HK-2 (cell line): ENCODE data around the gene KIAA1755.

Source experiments
- DNase-seq: peaks from one replicate; pipeline ENCODE4 v3.0.0-alpha.2; 2018; ENCODE audit not compliant: unreplicated experiment

The KIAA1755 gene, protein sequence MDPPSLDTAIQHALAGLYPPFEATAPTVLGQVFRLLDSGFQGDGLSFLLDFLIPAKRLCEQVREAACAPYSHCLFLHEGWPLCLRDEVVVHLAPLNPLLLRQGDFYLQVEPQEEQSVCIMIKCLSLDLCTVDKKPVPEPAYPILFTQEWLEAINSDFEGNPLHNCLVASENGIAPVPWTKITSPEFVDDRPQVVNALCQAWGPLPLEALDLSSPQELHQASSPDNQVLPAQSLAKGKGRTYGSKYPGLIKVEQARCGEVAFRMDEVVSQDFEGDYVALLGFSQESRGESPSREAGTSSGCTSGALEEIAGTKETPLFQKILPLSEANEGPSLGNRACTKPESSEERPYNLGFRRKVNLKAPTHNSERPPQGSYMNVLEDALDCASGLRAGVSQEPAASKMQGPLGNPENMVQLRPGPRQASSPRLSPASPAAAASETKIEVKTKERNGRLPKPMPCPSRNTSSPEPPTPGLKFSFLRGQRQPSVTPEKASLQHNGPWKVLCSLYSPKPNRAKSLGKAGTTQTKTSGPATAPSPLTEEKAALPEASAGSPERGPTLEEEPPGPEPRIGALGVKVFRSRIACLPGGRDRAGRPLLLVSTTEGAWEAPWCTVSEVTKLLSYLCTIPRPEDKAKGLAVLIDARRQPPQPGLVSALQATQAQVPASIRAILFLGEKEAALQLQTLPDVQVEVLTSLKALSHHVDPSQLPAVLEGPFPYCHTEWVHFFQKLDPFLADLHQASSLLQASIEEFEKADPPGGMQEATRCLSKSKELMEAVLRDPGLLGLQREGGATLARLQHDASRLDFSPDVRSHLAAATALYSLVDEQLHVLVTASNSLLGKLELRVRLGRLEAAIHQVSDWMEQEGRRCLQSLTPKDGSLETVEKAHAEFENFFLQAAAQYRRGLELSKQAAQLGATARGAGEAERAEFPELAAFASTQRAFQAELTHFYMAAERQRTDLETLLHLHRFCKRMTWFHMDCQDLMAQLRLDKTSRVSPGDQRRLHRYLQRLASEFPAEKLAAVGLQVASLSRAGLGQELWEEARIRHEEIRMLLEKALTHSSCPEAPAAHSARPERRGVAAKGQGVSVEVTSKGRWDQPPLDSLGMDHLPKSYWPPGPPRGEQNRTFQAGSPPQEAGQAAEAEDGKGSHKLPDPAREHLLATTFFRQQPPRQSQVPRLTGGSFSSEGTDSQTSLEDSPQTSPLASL

GRCh38 chr20:38260378-38261053 lies at the start of gene KIAA1755:
KIAA1755 (minus strand) TSS chr20:38260735; CDS start chr20:38260500, 235 bp downstream.
- DNase-seq, result no peak

- DNase-seq, result no peak
Observed at GRCh38 chr20:38308447-38308846, 47.9 kb upstream of the KIAA1755 start.

DNA sequence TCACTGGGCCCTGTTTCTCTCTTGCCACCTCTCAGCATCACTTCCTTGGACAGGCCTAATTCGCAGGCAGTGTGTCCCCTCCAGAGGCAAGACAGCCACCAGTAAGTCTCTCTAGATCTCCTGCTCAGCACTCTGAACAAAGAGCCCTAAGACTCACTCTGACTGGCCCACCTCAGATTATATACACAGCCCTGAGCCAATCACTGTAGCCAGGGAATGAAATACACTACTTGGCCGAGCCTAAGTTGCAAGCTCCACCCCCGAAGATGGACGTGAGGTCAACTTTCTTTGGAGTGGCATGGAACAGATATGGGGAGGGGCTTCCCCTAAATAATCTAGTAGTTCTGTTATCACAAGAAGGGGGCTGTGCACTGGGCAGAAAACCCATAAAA lies 47.5 kb upstream of the KIAA1755 start:
- DNase-seq, result no peak

GRCh38 chr20:38307371-38308046 lies 47.0 kb upstream of the KIAA1755 start:
- no peak for DNase-seq

- no peak for DNase-seq
Observed at GRCh38 chr20:38306379-38306778, 45.8 kb upstream of the KIAA1755 start.

- DNase-seq, result no peak
Observed at GRCh38 chr20:38305541-38305940, 45.0 kb upstream of the KIAA1755 start.

GRCh38 chr20:38304845-38305447 lies 44.4 kb upstream of the KIAA1755 start:
- DNase-seq, result peak; percentile 31

DNA sequence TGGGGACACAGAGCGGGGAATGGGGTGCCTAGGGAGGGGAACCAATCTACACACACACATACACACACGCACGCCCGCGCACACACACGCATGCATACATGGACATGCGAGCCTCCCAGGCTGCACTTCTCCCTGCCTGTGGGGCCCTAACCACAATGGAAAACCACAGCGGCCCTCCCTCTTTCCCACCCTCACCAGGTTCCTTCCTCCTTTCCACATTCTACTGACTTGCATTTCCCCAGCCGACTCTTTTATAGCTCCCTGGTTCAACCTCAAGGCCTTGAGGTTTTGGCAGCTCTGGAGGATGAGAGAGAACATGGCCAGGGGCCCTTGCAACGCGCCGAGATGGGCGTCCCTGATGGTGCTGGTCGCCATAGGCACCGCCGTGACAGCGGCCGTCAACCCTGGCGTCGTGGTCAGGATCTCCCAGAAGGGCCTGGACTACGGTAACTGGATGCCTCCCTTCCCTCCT lies 43.4 kb upstream of the KIAA1755 start, which contains the start of gene BPI:
BPI (plus strand) TSS at position 249 of the 472 bp plus-strand sequence; CDS start at position 317, 68 bp downstream.
- DNase-seq, result no peak

GRCh38 chr20:38302786-38303185 lies 42.3 kb upstream of the KIAA1755 start:
- DNase-seq, result no peak

DNA sequence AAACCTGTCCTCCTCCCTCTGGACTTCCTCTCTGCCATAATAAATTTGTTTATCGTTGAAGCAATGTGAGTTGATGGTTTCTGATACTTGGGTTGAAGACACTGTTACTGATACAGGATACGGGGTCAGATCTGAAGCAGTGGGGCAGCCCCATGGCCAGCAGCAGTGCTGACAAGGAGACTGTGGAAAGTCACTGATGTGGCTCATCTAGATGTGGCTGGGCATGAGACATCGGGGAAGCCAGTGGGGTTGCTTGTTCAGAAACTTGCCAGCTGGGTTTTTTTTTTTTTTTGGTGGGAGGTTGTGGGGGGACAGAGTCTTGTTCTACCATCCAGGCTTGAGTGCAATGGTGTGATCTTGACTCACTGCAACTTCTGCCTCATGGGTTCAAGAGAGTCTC lies 40.8 kb upstream of the KIAA1755 start:
- DNase-seq, result no peak

GRCh38 chr20:38300438-38300837 lies 39.9 kb upstream of the KIAA1755 start:
- no peak for DNase-seq

GRCh38 chr20:38299963-38300362 lies 39.4 kb upstream of the KIAA1755 start:
- DNase-seq, result no peak

- DNase-seq, result no peak
Observed at GRCh38 chr20:38298768-38299288, 38.3 kb upstream of the KIAA1755 start.

- DNase-seq, result no peak
Observed at GRCh38 chr20:38297916-38298674, 37.6 kb upstream of the KIAA1755 start.

GRCh38 chr20:38296433-38296832 lies 35.9 kb upstream of the KIAA1755 start:
- DNase-seq, result no peak

- DNase-seq, result no peak
Observed at GRCh38 chr20:38295811-38296210, 35.3 kb upstream of the KIAA1755 start.

- no peak for DNase-seq
Observed at GRCh38 chr20:38294076-38294591, 33.6 kb upstream of the KIAA1755 start.

DNA sequence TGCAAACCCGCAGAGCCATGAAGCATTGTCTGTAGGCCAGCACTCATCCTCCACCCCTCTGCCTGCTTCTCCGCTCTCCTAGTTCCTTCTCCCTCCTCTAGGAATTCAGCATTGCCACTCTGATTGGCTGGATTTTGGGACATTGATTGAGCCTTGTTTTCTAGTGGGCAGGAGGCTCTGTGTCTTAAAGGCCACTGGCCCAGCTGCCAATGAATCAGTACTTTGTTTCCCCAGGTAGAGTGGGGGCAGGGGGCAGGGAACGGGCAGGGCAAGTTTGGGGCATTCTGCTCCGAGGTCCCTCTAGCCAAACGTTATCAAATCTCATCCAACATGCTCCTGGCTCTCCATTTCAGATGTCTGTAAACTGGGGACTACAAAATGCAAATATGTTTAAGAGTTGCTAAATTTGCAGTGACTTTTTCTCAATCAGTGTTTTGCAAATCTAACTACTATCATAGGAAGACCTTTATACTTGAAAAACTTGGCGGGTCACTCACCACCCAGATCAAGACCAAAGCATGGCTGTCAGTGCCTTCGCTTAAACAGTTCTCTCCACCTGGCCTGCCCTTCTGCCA lies 33.0 kb upstream of the KIAA1755 start:
- DNase-seq, result no peak

DNA sequence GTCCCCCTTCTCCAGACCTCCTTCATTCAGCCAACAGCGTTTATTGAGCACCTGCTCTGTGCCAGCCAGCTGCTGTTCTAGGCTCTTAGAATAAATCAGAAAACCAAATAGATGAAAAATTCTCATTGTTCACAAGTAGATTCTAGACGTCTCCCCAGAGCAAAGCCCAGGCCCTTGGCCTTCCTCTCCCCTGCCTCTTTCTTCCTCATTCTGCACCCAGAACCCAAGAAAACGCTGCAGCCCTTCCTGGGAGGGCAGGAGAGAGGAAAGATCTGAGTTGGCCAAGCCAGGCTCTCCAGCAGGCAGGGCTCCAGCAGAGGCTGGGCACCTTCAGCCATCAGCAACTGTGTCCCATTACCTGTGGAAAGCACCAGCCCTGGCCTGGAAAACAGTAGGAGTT lies 31.4 kb upstream of the KIAA1755 start:
- no peak for DNase-seq
